Vagina (tissue), 2 donors: ENCODE results near the gene PTS.

Source experiments
- POLR2A ChIP-seq, 2 donors: fragments of 450-650 bp; IDR thresholded peaks; one replicate each; pipeline ENCODE4 v1.6.1; 2017; ENCODE audit warnings: antibody characterized with exemption in 2 of 2, mild to moderate bottlenecking in 2 of 2, moderate library complexity in 2 of 2
- POLR2AphosphoS5 ChIP-seq, 2 donors: sonication (generic); formaldehyde crosslinking; IDR thresholded peaks; one replicate each; pipeline ENCODE4 v1.9.0; 2017; ENCODE audit warnings: antibody characterized with exemption in 2 of 2, mild to moderate bottlenecking in 2 of 2, low read depth in 1 of 2; ENCODE audit not compliant: insufficient read depth in 1 of 2

DNA sequence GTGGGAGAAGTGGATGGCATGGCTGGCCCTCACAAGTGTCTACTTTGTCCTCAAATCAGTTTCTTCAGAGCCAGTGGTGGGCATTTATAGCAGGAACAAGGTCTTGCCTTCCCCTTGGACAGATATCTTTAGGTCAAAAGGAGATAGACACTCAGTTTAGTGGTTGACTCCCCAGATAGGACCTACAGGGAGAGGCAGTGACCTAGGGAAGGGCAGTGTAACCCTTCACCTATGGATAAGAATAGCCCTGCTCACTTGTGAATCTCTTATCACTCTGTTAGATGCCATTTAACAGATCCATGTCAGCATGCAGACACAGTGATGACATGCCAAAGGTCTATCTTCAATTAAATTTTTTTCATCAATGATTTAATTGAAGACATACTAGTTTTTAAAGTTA lies 39.9 kb upstream of the PTS start:
- TF ChIP-seq POLR2A (IDR thresholded peaks at IDR 0.05) = no peak
- no peak for TF ChIP-seq POLR2AphosphoS5 (IDR thresholded peaks at IDR 0.05; ENCODE audit: insufficient read depth in 1 of 2, low read depth in 1 of 2)
